Measurements from ENCODE around the gene ELL2. TPM values are rescaled to one million over a fixed set of nuclear protein-coding genes. Genes with fewer than 3 reads are reported as not detected.

Gene ELL2
- total RNA-seq, 1 donor from 2014 or later, result 4.6 TPM

- Mint-ChIP-seq H3K4me1 (no peaks in the 10 kb centered on the region), H3K4me3 (no peak overlapping the region), H3K9me3 (peaks cover 15% of the 10 kb centered on the region), H3K27ac (ENCODE audit: unreplicated experiment) (no peak overlapping the region), H3K27me3 (ENCODE audit: low read depth) (no peaks in the 10 kb centered on the region), H3K36me3 (ENCODE audit: low read depth) (no peaks in the 10 kb centered on the region)
- TF ChIP-seq CTCF (conservative IDR thresholded peaks at IDR 0.05), result no peak
- DNase-seq (ENCODE audit: low read depth, low spot score), result no peak
Observed at GRCh38 chr5:96004754-96005153, 43.1 kb upstream of the ELL2 start.

GRCh38 chr5:96004087-96004486, 42.4 kb upstream of the ELL2 start:
- Mint-ChIP-seq H3K27me3 (ENCODE audit: low read depth) (no peaks in the 10 kb centered on the region), H3K4me3 (no peak overlapping the region), H3K27ac (ENCODE audit: unreplicated experiment) (no peak overlapping the region), H3K9me3 (peaks cover 11% of the 10 kb centered on the region), H3K36me3 (ENCODE audit: low read depth) (no peaks in the 10 kb centered on the region), H3K4me1 (no peaks in the 10 kb centered on the region)
- no peak for TF ChIP-seq CTCF (conservative IDR thresholded peaks at IDR 0.05)
- no peak for DNase-seq (ENCODE audit: low read depth, low spot score)

DNA sequence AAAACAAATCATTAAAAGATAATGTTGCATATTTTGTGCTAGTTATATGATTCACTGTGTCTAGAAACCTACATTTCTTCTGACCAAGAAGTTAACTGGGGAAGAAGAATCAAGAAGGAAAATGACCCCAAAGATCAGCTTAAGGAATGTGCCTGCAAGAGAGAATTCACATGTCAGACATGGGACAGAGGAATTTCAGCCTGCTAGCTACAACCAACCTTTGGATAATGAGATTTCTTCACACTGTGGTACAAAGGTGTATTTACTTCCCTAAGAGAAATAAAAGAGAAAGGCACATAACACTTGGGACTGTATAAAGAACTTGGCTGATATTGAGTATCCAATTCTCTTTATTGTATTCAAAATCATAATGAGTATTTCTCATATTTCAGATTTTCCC, 39.6 kb upstream of the ELL2 start:
- no peaks in the 10 kb centered on the region for H3K4me1 Mint-ChIP-seq
- H3K4me3 Mint-ChIP-seq, result no peak overlapping the region
- H3K27ac Mint-ChIP-seq (ENCODE audit: unreplicated experiment), result no peak overlapping the region
- DNase-seq (ENCODE audit: low read depth, low spot score), result no peak
- peaks cover 8% of the 10 kb centered on the region for H3K9me3 Mint-ChIP-seq
- TF ChIP-seq CTCF (conservative IDR thresholded peaks at IDR 0.05), result no peak
- no peaks in the 10 kb centered on the region for H3K27me3 Mint-ChIP-seq (ENCODE audit: low read depth)
- no peaks in the 10 kb centered on the region for H3K36me3 Mint-ChIP-seq (ENCODE audit: low read depth)

DNA sequence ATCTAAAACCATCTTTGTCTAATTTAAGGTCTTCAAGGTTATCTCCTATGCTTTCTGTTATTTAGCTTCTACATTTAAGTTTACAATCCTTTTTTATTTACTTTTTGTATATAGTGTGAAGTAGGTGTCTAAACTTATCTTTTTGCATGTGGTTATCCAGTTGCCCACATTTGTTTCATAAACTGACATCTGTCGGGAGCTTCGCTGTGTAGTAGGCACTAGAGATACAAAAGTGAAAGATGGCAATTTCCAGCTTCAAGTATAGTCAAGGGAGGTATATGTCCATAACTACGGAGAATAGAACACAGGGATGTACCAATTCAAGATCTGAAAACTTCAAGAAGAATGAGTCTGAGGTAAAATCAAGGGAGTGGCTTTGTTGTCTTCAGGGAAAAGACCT, 38.7 kb upstream of the ELL2 start:
- TF ChIP-seq CTCF (conservative IDR thresholded peaks at IDR 0.05), result no peak
- peaks cover 8% of the 10 kb centered on the region for H3K9me3 Mint-ChIP-seq
- H3K4me3 Mint-ChIP-seq, result no peak overlapping the region
- DNase-seq (ENCODE audit: low read depth, low spot score), result no peak
- peak overlapping the region; percentile 39 for H3K27ac Mint-ChIP-seq (ENCODE audit: unreplicated experiment)
- no peaks in the 10 kb centered on the region for H3K36me3 Mint-ChIP-seq (ENCODE audit: low read depth)
- H3K27me3 Mint-ChIP-seq (ENCODE audit: low read depth), result no peaks in the 10 kb centered on the region
- H3K4me1 Mint-ChIP-seq, result no peaks in the 10 kb centered on the region

DNA sequence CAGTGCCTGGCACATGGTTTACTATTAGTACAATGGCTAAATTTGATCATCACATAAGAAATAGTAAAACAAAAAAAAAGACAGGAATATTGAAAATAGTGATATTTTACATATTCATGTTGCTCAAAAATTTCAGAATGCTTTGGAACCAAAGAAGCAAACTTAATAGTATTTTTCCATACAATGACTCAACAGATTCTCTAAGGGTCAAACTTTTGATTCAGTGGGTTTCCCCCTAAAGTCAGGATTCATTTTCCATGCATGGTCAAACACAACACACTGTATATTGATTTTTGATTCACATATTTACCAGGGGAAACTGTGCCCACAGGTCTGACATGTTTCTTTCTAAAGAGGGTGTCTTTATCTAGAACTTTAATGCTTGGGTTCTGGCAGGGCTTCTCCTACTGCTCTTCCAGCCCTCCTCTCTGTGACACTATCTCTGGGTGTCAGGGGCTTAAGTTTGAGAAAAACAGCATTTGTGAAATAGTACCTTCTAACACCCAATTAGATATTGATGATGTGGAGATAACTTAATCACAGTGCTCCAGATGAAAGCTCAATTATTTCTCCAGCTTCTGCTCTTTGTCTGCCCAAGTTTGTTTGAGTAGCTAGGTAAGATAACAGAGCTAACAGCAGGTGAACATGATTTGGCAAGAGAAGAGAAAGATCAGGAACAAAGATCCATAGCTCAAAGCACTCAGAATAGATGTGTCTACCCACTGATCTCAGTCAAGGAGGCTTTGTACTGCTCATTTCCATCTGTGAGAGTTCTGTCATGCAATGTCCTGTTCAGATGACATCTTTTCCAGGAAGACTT, 35.5 kb upstream of the ELL2 start:
- Mint-ChIP-seq H3K9me3 (peaks cover 6% of the 10 kb centered on the region), H3K4me3 (no peak overlapping the region), H3K36me3 (ENCODE audit: low read depth) (no peaks in the 10 kb centered on the region), H3K27ac (ENCODE audit: unreplicated experiment) (no peak overlapping the region), H3K27me3 (ENCODE audit: low read depth) (no peaks in the 10 kb centered on the region), H3K4me1 (peaks cover 3% of the 10 kb centered on the region)
- DNase-seq (ENCODE audit: low read depth, low spot score), result no peak
- TF ChIP-seq CTCF (conservative IDR thresholded peaks at IDR 0.05), result no peak

All from neural crest cell (in vitro differentiated cells).